H7 (cell line): Measurements from ENCODE around the gene KPNA6. TPM values are rescaled to one million over a fixed set of nuclear protein-coding genes. Genes with fewer than 3 reads are reported as not detected.
"Not testable (repeated sequence)": the region's sequence is repeated elsewhere in the genome, so short reads cannot be mapped to it uniquely, and the experiment has no call there.

Experiments
- DNase-seq: peaks from one replicate; pipeline ENCODE4 v3.0.0; 2012
- H3K27me3 ChIP-seq: 2 replicates; pipeline ENCODE4 v1.6.0; 2011; ENCODE audit warnings: mild to moderate bottlenecking, low read length; ENCODE audit not compliant: control insufficient read depth, insufficient read depth
- H3K36me3 ChIP-seq: replicated peaks from 2 replicates; pipeline ENCODE4 v1.5.1; 2011; ENCODE audit warnings: low read length; ENCODE audit not compliant: control insufficient read depth, insufficient read depth
- H3K4me3 ChIP-seq: 2 replicates; pipeline ENCODE4 v1.5.1; 2011; ENCODE audit warnings: low read depth, mild to moderate bottlenecking, control low read depth, low read length, moderate library complexity; ENCODE audit not compliant: insufficient read depth
- total RNA-seq: library from RNA; depleted of rRNA; stranded (reverse); fragments of >200 nt; shearing (Covaris generic); gene quantifications from 2 replicates; pipeline ENCODE4 v1.2.3, GENCODE V29; 2014; rRNA removed

The KPNA6 gene
- total RNA-seq: 101 and 111 TPM in 2 replicates

DNA sequence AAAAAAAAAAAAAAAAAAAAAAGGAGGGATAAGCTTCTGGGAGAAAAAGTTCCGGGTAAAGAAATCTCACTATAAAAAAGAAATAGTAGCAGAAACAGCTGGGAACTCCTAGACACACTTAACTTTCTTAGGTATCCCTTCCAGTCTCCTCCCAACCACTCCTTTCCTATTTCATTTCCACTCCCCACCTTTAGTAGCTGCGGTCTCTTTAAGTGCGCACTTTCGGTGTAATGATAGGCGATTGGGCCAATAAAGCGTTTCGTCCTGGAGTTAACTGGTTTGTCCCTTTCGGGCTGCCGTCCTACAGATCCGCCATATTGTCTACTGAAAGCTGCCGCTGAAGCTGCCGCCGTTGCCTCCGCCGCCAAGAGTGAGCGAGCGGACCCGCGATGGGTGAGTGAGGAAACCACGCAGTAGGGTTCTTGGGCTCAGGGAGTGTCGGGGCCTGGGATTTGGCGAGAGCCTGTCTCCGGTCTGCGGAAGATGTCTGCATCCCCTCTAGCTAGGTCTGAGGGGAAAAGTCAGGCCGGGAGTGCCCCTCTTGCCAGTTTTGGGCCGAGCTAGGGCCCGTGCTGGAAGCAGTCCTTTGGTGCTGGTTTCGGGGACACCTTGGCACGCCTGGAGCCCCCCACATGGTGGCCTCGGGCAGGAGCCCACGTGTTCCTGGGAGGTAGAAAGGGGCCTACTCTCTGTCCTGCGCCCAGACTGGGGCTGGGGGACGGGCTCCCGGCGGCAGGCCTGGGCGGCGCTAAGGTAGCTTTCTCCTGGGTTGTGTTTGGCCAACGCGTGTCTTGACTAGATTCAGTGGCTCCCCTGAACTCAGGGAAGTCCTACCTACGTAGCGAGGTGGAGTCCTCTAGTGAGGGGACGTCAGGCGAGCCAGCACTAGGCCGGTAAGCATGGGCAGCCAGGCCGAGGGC, at the start of gene KPNA6:
Gene KPNA6 (plus strand): TSS at position 315 of the 920 bp plus-strand sequence. CDS start 75 bp downstream, at position 390.
- no peaks in the 10 kb centered on the region for H3K27me3 ChIP-seq
- H3K36me3 ChIP-seq: no peaks in the 10 kb centered on the region
- peak; percentile 85 for DNase-seq
- H3K4me3 ChIP-seq: peak within 1 kb of the TSS; percentile 80

DNA sequence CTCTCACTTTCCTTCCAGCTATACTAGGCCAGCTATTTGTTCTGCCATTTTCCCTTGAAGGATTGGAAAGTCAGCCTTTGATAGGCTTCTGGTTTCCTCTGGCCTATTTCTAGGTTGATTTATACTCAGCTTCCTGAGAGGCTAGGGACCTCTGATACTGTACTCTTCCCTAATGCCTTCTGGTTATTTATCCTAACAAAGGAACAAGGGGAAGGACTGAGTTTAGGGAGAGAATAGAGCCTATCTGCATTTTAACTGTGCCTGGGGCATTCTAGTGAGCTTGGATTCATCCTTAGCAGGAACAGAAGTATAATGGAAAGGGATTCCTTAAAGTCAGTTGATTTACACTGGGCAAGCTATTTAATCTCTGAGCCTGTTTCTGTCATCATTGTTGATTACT, 46.9 kb upstream of the KPNA6 start:
- Histone ChIP-seq H3K36me3 (peaks cover 26% of the 10 kb centered on the region), H3K27me3 (no peaks in the 10 kb centered on the region), H3K4me3 (no peak overlapping the region)
- peak; percentile 76 for DNase-seq

DNA sequence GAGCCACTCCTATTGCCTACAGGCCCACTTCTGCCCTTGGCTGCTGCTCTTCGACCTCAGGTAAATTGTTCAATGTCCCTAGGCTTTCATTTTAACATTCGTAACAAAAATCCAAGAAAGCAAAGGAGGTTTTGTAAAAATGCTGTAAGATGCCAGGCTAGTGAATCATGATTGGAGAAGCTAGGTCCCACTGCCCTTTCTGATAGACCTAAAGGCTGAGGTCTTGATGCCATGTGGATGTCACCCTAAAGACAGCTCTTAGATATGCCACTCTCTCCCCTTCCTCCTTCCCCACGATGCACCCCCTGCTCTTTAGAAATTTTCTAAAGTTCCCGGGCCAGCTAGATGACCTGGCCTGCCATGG, 45.0 kb upstream of the KPNA6 start:
- Histone ChIP-seq H3K4me3 (no peak overlapping the region), H3K27me3 (no peaks in the 10 kb centered on the region), H3K36me3 (peaks cover 23% of the 10 kb centered on the region)
- no peak for DNase-seq

DNA sequence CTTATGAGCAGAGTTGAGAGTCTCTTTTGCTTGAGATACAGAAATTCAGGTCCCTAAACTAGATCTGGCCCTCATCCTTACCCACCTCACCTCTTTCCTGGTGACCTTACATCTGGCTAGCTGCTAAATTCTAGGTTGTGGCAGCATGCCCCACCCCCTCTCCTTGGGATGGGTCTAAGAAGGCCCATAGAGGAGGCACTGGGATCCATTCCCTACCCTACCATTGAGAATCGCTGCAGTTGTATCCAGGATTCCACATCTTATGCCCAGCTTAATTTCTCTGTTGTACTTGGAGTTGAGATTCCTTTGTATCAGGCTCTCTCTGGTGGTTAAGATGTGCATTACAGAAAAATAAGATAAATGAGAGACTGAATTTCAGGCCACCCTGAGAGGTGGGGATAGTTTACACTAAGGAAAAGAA, 44.6 kb upstream of the KPNA6 start:
- Histone ChIP-seq H3K27me3 (no peaks in the 10 kb centered on the region), H3K4me3 (no peak overlapping the region), H3K36me3 (peaks cover 21% of the 10 kb centered on the region)
- DNase-seq: peak; percentile 68

DNA sequence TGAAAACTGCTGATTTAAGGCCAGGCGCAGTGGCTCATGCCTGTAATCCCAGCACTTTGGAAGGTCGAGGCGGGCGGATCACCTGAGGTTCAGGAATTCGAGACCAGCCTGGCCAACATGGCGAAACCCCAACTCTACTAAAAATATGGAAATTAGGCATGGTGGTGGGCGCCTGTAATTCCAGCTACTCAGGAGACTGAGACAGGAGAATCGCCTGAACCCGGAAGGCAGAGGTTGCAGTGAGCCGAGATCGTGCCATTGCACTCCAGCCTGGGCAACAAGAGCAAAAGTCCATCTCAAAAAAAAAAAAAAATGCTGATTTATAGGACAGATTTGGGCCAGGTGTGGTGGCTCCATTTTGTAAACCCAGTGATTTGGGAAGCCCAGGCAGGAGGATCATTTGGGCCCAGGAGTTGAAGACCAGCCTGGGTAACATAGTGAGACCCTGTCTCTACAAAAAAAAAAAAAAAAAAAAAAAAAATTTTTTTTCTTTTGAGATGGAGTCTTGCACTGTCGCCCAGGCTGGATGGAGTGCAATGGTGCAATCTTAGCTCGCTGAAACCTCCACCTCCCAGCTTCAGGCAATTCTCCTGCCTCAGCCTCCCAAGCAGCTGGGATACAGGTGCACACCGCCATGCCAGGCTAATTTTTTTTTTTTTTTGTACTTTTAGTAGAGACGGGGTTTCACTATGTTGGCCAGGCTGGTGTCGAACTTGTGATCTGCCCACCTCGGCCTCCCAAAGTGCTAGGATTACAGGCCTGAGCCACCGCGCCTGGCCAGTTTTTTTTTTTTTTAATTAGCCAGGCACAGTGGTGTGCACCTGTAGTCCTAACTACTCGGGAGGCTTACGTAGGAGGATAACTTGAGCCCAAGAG, 42.0 kb upstream of the KPNA6 start:
- DNase-seq, H3K36me3 ChIP-seq, H3K27me3 ChIP-seq, H3K4me3 ChIP-seq: not testable (repeated sequence)

DNA sequence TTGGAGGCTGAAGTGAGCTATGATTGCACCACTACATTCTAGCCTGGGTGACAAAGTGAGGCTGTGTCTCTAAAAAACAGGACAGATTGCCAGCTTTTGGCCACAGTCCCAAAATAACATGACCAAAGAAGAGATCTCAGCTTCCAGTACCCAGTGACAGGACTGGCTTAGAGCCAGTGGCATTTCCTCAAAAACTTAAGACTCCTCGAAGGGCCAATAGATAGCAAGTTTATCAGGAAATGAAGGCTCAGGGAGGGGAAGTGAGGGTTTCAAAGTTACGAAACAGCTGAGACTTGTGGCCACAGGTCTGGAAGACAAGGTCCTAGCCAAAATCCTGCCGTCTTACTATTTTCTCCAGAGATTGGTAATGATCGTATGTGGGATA, 41.4 kb upstream of the KPNA6 start:
- no peaks in the 10 kb centered on the region for H3K27me3 ChIP-seq
- no peak overlapping the region for H3K4me3 ChIP-seq
- peaks cover 2% of the 10 kb centered on the region for H3K36me3 ChIP-seq
- no peak for DNase-seq

DNA sequence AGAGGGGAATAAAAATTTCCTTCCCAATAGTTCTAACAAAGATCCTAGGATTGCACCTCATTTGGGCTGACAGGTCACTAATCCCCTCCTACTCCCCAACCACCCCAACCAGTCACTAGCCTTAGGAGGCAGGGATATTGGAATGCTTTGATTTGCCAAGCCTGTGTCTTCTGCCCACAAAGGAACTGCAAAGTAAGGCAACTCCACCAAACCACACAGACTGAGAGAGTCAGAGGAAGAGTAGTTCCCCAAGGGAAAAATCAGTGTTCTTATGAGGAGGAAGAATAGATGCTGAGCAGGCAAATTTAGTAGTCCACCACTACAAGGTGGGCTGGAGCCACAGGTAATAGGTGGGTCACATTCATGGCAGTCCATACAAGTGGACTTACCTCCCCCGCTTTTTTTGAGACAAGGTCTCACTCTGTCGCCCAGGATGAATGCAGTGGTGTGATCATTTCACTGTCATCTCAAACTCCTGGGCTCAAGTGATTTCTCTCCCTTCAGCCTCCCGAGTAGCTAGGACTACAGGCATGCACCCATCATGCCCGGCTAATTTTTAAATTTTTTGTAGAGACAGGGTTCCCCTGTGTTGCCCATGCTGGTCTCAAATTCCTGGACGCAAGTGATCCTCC, 38.8 kb upstream of the KPNA6 start:
- H3K4me3 ChIP-seq: no peak overlapping the region
- no peaks in the 10 kb centered on the region for H3K27me3 ChIP-seq
- no peaks in the 10 kb centered on the region for H3K36me3 ChIP-seq
- peak; percentile 70 for DNase-seq

DNA sequence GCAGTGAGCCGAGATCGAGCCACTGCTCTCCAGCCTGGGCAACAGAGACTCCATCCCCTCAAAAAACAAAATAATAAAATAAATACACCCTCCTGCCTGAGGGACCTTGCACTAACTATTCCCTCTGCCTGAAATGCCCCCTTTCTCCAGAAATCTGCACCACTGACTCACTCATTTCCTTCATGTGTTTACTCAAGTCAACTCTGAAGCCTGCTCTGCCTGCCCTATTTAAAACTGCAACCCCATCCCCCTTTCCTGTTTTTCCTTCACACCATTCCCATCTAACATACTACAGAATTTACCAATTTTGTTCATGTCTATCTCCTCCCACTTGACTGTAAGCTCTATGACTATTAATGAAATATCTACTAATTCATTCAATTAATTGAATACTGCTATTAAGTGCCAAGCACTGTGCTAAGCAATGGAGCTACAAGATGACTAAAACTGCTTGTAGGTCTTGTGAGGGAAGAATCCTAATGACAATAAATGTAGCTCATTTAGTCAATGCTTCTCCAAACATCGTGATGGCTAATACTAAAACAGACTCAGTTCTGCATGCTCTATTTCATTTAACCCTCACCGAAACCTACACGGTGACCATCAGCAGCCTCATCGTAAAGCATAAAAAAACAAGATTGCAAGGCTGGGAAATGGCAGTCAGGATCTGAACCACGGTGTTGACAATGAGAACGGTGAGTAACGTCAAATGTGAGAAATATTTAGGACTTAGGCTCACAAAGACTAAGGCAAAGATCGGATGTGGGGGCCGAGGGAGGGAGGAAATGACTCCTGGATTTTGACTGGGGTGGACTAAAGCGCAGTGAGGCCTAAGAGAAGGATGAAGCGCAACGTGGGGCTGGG, 35.9 kb upstream of the KPNA6 start:
- no peak for DNase-seq
- Histone ChIP-seq H3K27me3 (no peaks in the 10 kb centered on the region), H3K36me3 (peaks cover 10% of the 10 kb centered on the region), H3K4me3 (peak overlapping the region; percentile 96)

DNA sequence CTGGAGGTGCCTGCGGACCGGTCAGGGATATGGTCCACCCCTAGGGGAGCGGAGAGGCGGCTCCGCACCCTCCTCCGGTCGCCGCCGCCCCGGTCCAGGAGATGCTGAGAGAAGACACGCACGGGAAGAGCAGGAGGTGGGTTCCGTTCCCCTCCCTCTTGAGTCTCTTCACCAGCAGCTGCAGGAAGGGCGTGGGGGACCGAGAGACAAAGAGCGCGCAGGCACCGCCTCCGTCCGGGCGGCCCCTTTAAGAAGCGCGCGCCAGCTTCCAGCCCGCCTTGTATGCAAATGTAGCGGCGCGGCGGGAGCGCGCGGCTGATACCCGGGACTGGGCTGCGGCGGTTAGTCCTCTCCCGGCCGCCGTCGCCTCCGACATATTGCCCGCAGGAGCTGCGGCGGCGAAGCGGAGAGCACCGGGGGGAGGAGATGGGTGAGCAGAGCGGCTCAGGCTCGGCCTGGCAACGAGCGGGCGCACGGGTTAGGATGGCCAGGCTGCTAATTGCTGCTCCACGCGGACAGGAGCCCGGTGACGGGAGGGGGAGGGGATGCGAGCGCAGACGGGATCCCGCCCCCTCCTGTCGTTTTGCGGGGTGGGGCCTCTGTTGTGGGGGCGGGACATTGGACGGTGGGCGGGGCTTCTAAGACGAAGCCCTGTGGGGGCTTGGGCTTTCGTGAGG, 35.1 kb upstream of the KPNA6 start, which contains the start of gene TMEM39B:
Gene TMEM39B (plus strand): TSS at position 318 of the 677 bp plus-strand sequence. CDS start 109 bp downstream, at position 427.
- DNase-seq: peak; percentile 96
- H3K27me3 ChIP-seq: no peaks in the 10 kb centered on the region
- peaks cover 17% of the 10 kb centered on the region for H3K36me3 ChIP-seq
- peak within 1 kb of the TSS; percentile 96 for H3K4me3 ChIP-seq

DNA sequence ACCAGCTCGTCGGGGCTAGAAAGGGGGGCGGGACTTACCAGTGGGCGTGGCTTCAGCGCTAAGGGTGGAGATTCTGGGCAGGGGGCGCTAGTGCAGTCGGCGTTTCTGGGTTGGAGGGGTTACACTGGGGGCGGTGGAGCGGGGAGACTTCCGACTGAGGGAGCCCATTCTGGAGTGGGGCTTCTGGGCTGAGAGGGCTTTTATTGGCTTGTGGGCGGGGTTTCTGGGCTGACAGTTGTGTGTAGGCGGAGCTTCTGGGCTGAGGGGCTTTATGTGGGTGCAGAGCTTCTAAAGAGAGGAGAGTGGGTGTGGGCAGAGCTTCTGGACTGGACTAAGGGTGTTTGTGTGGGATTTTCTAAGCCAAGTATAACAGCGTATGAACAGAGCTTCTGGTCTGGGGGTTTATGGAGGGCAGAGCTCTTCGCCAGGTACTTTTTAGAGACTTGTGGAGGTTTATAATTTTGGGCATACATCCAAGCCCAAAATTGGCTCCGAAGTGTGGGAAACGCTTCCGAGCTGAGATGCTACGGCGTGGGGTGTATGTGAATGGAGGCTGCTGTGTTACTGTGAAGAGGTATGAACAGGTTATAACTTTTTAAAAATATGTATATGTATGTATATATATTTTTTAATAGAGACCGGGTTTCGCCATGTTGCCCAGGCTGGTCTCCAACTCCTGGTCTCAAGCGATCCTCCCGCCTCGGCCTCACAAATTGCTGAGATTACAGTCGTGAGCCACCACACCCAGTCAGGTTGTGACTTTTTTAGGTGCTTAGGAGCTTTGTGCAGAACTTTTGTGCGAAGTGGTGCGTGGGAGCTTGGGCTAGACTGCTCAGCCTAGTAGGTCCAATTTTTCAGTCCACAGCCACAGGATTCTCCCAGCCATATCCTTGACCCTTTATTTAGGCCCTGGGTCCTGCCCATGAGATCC, 34.3 kb upstream of the KPNA6 start:
- H3K36me3 ChIP-seq: peaks cover 19% of the 10 kb centered on the region
- peak overlapping the region; percentile 96 for H3K4me3 ChIP-seq
- H3K27me3 ChIP-seq: no peaks in the 10 kb centered on the region
- DNase-seq: peak; percentile 98

DNA sequence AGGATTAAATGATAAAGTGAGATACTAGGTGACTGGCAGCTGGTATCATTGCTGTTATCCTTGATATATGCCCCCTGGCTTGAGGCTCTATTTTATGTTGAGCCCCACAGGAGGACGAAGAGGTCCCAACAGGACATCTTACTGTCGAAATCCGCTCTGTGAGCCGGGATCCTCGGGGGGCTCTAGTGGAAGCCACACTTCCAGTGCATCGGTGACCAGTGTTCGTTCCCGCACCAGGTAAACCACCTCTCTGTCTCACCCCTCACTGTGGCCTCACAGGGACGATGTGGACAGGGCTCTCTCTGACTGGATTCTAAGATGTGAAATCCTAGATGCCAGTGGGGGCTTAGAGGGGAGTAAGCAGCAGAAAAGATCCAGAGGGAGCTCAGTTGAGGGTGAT, 33.0 kb upstream of the KPNA6 start:
- Histone ChIP-seq H3K4me3 (no peak overlapping the region), H3K36me3 (peaks cover 19% of the 10 kb centered on the region), H3K27me3 (no peaks in the 10 kb centered on the region)
- no peak for DNase-seq

DNA sequence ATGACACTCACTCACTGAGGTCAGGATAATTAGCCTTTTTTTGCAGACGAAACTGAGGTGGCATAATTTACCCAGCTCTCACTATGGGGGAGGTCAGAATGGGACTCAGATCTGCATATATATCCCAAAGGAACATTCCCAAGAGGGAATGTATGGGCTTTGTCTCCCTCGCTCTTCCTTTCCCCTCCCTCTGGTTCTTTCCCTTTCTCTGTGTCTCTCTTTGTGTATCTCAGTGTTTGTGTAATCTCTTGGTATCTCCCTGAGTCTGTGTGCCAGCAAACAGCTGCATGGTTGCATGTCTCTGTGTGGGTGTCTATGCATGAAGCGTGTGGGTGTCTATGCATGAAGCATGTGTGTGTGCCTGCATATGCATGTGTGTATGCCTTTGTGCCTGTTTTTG, 30.4 kb upstream of the KPNA6 start:
- Histone ChIP-seq H3K4me3 (no peak overlapping the region), H3K27me3 (no peaks in the 10 kb centered on the region), H3K36me3 (peaks cover 19% of the 10 kb centered on the region)
- DNase-seq: no peak
